SW 1271 (cell line): ENCODE data around the gene YIF1A.
"Not testable (repeated sequence)": the region's sequence is repeated elsewhere in the genome, so short reads cannot be mapped to it uniquely, and the experiment has no call there.

ENCODE experiments used
- DNase-seq, 2 experiments: peaks; one replicate each; lab custom pipeline; 2025; lab: John Stamatoyannopoulos, UW

The YIF1A gene

GRCh38 chr11:66286699-66287098 is 2.2 kb downstream of the YIF1A start:
- DNase-seq: no peak

- DNase-seq: no peak
Measured at GRCh38 chr11:66285250-66285947, 3.5 kb downstream of the YIF1A start.

GRCh38 chr11:66284526-66285078 is 4.3 kb downstream of the YIF1A start:
- no peak for DNase-seq

GRCh38 chr11:66283461-66284105 is 5.4 kb downstream of the YIF1A start:
- DNase-seq: no peak

GRCh38 chr11:66282468-66283455 is 6.2 kb downstream of the YIF1A start:
- DNase-seq: peak; percentile 79 to 94

- DNase-seq: no peak
Measured at GRCh38 chr11:66281776-66282467, 7.0 kb downstream of the YIF1A start.

GRCh38 chr11:66281001-66281400 is 7.9 kb downstream of the YIF1A start:
- DNase-seq: no peak

- DNase-seq: no peak
Measured at GRCh38 chr11:66280428-66280827, 8.5 kb downstream of the YIF1A start.

- no peak for DNase-seq
Measured at GRCh38 chr11:66279092-66279734, 9.7 kb downstream of the YIF1A start.

- peak in 1 of 2 experiments; percentile 24 for DNase-seq
Measured at GRCh38 chr11:66278363-66279091, 10.4 kb downstream of the YIF1A start.

- no peak for DNase-seq
Measured at GRCh38 chr11:66277471-66278362, 11.2 kb downstream of the YIF1A start, which contains the start of gene CNIH2. Gene CNIH2, plus strand, starts transcription at chr11:66278175. Its CDS starts 282 bp downstream, at chr11:66278457.

GRCh38 chr11:66277064-66277463 is 11.9 kb downstream of the YIF1A start:
- DNase-seq: not testable (repeated sequence)

- not testable (repeated sequence) for DNase-seq
Measured at GRCh38 chr11:66276619-66277018, 12.3 kb downstream of the YIF1A start.

GRCh38 chr11:66275984-66276612 is 12.8 kb downstream of the YIF1A start:
- DNase-seq: no peak

- no peak for DNase-seq
Measured at GRCh38 chr11:66275396-66275795, 13.5 kb downstream of the YIF1A start.

GRCh38 chr11:66274219-66274618 is 14.7 kb downstream of the YIF1A start:
- no peak for DNase-seq

- DNase-seq: no peak
Measured at GRCh38 chr11:66272596-66272995, 16.3 kb downstream of the YIF1A start.

- DNase-seq: no peak
Measured at GRCh38 chr11:66271816-66272215, 17.1 kb downstream of the YIF1A start.
